ENCODE results near the gene SLC25A40.
A peak's percentile ranks its signal among the peaks of the same experiment; 100 is the strongest.
"Not testable (repeated sequence)": the region's sequence is repeated elsewhere in the genome, so short reads cannot be mapped to it uniquely, and the experiment has no call there.

The SLC25A40 gene, protein sequence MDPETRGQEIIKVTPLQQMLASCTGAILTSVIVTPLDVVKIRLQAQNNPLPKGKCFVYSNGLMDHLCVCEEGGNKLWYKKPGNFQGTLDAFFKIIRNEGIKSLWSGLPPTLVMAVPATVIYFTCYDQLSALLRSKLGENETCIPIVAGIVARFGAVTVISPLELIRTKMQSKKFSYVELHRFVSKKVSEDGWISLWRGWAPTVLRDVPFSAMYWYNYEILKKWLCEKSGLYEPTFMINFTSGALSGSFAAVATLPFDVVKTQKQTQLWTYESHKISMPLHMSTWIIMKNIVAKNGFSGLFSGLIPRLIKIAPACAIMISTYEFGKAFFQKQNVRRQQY

DNA sequence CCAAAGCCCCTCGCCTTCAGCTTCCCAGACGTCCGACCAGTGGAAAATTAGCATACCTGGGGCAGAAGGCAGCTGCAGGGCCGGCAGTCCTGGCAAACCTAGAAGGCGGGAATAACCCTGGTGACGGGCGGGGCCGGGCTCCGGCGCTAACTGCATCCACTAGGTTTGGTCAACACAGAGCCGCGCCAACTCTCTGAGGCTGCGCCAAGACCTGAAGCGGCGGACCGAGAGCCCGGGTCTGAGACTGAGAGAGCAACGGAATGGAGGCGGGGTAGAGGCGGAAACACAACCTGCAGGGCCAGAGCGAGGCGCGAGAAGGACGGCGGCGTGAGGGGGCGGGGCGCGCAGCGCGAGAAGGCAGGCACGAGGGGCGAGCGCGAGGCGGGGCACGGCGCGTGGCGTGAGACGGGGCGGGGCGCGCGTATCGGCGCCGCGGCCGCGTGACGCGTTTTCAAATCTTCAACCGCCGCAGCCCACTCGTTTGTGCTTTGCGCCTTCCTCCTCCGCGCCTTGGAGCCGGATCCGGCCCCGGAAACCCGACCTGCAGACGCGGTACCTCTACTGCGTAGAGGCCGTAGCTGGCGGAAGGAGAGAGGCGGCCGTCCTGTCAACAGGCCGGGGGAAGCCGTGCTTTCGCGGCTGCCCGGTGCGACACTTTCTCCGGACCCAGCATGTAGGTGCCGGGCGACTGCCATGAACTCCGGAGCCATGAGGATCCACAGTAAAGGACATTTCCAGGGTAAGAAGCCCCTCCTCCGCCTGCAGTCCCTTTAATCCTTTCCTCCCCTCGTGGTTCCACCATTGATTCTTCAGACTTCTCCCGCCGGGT is at the start of gene SLC25A40, which contains the start of gene DBF4:
Gene SLC25A40, minus strand, starts transcription at position 321 of the 829 bp plus-strand sequence. CDS start 17,633 bp downstream, outside the sequence.
Gene DBF4, plus strand, starts transcription at position 454 of the 829 bp plus-strand sequence. Its CDS starts 240 bp downstream, at position 694.
- peak; percentile 92 to 97 for DNase-seq

DNA sequence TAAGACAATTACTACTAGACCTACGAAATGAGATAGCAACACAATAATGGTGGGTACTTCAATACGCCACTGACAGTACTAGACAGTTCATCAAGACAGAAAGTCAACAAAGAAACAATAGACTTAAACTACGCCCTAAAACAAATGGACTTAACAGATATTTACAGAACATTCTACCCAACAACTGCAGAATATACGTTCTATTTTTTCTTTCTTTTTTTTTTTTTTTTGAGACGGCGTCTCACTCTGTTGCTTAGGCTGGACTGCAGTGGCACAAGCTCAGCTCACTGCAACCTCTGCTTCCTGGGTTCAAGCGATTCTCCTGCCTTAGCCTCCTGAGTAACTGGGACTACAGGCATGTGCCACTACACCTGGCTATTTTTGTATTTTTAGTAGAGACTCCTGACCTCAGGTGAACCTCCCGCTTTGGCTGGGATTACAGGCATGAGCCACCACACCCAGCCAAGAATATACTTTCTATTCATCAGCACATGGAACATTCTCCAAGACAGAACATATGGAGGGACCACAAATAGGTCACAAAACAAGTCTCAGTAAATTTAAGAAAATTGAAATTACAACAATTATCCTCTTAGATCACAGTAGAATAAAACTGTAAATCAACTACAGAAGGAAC is 46.7 kb upstream of the SLC25A40 start:
- not testable (repeated sequence) for DNase-seq

DNA sequence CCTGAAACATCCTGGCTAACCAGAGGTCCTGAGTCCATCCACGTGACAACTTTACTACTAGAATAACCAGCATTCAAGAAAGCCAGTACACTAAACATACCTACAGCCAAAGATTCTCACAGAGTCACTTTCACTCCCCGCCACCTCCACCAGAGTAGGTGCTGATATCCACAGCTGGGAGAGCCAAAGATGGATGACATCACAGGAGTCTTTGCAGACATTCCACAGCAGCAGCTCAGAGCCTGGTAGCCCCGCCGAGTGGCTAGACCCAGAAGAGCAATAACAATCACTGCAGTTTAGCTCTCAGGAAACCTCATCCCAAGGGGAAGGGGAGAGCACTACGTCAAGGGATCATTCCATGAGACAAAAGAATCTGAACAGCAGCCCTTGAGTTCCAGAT is 44.4 kb upstream of the SLC25A40 start:
- DNase-seq, result no peak

DNA sequence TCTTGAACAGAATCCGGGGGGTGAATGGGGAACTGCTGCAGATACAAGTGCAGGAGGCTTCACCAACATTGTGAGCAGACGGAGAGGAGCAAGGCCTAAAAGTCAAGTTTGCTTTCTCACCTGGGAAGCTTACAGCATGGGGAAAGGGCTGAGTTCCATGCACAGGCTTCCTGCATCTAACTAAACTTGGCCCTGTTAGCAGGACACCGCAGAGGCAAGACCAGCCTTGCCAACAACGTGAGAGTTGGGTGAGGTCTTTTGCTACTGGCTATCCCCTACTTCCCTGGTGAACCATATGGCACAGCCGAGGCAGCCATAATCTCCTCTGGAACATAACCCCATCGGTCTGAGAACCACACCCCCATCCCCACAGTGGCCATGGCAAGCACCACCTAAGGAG is 43.7 kb upstream of the SLC25A40 start:
- no peak for DNase-seq

DNA sequence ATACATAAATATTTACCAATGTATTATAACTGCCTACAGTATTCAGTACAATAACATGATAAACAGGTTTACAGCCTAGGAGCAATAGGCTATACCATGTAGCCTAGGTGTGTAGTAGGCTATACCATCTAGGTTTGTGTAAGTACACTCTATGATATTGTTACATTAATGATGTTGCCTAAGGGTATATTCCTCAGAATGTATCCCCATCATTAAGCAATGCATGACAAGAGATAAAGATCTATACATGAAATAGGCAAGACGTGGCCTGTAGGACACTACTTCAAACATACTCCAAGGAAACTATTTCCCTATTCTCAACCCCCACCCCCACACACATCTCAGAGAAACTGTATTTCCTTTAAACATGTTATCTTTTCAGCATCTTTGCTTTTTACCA is 42.6 kb upstream of the SLC25A40 start:
- DNase-seq, result no peak

DNA sequence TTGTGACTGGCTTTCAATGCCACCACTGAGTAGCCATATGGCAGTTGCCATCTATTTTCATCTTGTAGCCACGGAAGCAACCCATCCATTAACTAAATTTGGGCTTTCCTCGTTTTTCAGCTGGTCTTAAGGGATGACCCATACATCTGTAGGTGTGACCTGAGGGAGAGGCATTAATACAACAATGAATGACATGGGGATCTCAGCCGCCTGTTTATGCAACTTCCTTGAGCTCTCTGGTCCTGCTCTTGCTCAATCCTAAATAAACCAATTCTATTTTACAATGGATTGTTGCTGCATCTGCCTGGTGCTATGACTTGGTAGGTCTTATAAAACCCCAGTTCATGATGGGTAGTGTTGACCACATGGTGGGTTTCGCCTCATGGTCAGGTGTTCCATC is 36.0 kb upstream of the SLC25A40 start:
- DNase-seq, result no peak

DNA sequence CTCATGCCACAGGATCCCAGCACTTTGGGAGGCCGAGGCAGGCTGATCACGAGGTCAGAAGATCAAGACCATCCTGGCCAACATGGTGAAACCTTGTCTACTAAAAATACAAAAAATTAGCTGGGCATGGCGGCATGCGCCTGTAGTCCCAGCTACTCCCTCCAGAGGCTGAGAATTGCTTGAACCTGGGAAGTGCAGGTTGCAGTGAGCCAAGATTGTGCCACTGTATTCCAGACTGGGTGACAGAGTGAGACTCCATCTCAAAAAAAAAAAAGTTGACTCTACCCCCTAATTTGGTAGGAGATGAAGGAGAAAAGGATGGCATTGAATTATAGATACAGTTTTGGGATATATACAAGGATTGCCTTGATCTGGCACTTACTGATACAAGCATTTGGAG is 32.7 kb upstream of the SLC25A40 start:
- DNase-seq, result not testable (repeated sequence)

DNA sequence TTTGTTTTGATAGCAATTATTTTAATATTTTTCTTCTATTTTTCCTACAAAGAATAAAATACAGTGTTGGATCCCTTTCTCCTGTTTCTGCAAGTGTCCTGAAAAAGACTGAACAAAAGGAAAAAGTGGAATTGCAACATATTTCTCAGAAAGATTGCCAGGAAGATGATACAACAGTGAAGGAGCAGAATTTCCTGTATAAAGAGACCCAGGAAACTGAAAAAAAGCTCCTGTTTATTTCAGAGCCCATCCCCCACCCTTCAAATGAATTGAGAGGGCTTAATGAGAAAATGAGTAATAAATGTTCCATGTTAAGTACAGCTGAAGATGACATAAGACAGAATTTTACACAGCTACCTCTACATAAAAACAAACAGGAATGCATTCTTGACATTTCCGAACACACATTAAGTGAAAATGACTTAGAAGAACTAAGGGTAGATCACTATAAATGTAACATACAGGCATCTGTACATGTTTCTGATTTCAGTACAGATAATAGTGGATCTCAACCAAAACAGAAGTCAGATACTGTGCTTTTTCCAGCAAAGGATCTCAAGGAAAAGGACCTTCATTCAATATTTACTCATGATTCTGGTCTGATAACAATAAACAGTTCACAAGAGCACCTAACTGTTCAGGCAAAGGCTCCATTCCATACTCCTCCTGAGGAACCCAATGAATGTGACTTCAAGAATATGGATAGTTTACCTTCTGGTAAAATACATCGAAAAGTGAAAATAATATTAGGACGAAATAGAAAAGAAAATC is 31.2 kb upstream of the SLC25A40 start:
- not testable (repeated sequence) for DNase-seq

DNA sequence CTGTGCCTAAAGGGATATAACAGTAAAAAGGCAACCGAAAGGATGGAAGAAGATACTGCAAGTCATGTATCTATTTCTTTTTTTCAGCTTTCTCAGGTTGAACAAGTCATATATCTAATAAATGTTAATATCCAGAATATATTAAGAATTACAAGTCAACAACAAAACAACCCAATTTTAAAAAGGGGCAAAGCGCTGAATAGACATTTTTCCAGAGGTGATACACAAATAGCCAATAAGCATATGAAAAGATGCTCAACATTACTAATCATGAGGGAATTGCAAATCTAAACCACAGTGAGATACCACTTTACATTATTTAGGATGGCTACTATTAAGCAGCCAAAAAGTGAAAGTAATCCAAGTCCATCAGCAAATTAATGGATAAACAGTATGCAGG is 23.1 kb upstream of the SLC25A40 start:
- DNase-seq, result no peak

DNA sequence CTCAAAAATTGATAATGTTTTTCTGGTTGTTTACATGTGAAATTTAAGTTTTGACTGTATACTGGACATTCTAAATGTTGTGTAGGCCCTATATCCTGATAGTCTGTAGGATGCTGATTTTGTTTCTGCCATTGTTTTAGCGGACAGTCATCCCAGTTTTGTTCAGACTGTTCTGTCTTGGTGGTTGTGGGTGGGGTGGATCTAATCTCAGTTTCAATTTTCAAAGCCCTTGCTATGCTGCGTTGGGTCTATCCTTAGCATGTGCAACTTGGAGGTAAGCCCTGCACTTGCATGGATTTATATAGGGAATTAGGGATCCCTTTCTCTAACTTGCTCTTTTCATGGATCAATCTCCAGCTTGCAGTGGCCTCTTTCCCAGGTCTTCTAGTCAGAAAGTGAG is 19.2 kb upstream of the SLC25A40 start:
- DNase-seq, result no peak

DNA sequence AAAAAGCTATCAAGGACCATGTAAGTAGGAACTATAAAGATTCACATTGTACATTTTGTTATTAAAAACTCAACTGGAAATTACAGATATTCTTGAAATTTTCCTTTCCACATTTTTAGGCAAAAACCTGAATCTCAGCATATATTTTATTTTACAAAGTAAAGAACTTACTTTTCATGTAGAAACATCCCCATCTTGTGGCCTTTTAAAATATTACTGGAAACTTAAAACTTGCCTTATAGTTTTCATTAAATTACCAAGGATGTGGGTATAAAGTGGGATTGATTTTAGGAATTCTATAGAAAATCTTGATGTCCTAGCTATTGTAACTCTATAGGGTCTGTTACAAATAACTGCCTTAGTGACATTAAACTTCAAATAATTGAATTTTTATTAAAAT is 10.7 kb upstream of the SLC25A40 start:
- no peak for DNase-seq

DNA sequence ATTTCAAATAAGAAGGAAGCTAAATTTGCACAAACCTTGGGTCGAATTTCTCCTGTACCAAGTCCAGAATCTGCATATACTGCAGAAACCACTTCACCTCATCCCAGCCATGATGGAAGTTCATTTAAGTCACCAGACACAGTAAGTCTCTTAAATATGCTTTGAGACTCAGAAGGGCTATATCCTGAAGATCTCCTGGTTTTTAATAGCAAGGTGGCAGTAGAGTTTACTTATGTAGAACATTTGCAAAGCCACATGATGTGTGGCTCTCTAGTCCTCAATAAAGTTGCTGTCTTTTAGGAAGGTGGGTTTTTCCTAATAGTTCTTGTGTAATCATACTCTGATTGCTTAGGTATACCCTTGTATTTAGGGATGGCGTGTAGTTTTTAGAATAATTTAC is 8.9 kb upstream of the SLC25A40 start:
- no peak for DNase-seq

DNA sequence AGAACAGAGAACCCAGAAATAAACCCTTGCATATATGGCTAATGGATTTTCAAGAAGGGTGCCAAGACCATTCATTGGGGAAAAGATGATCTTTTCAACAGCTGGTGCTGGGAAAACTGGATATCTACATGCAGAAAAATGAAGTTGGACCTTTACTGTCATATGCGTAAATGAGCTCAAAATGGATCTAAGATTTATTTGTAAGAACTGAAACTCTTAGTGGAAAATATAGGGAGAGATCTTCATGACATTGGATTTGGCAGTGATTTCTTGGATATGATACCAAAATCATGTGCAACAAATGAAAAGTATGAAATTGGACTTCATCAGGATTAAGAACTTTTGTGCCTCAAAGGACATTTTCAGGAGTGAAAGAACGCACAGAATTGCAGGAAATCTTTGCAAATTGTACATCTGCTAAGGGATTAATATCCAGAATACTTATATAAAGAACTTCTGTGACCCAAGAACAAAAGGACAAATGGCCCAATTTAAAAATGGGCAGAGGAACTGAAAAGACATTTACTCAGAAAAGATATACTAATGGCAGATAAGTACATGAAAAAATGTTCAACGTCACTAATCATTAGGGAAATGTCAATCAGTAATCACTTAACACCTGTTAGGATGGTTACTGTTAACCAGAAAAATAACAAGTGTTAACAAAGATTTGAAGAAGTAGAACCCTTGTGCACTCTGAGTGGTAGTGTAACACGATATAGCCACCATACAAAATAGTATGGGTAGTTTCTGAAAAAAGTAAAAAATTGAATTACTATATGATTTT is 6.2 kb upstream of the SLC25A40 start:
- DNase-seq, result no peak

DNA sequence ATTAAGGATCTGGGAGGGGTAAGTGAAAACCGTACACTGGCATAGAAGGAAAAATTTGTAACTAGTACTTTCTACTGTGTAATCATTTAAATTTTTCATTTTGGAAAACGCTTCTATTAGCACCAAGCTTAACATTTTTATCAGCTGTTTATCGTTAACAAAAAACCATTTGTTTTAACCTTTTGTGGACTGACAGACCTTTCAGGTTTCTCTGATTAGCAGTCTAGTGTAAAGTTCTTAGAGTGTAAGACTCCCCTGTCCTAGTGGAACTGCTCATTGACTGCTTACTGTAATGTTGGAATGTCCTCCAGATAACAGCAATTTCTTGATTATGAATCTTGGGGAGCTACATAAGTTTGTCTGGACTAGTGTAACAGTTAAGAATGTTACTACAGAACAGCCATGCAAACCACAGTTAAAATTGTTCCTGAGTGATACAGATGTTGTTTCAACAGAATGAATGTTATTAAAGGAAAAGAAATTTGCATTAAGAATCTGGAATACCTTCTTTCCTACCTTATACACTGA is 2.1 kb upstream of the SLC25A40 start:
- no peak for DNase-seq

DNA sequence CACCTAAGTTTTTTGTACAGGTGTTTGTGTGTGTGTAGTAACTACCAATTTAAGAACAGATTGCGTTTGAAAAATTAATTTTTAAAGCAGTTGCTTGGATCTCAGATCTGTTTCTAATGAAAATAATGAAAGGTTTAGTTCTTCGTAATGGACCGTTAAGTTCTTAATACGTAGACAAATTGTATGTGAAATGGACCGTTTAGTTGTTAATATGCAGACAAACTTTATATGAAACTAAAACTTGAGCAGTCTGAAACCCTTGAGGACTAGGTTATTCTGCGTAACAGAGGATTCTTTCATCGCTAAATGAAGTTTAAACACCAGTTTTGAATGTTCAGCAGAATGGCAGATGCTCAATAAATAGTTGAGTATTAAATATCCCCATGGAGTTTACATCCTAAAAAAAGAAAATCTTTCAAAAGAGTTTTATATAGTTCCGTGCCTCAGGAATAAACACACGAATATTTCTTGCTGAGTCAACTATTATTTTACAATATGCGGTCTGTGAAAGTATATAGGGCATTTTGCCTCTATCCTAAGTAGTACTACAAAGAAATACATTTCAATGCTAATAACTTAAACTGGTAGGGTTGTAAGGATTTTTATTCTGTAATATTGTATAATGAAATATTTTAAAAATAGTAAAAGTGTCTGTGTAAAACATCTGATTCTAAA is 1.3 kb upstream of the SLC25A40 start:
- no peak for DNase-seq

DNA sequence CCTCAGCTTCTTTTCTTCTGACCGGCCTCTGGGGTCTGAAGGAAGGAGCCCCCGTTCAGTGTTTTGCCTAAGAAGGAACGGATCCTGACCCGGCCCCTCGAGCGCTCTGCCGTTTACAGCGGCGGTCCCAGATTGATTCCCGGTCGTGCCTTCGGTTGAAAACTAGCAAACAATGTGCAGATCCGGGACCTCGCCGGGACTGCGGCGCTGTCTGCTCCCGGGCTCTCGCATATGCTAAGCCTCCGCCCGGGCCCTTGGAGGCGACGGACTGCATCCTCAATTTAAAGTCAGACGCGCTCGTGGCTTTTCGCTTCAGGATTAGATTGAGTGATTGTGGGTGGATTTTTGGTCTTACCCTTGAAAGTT is 692 bp upstream of the SLC25A40 start:
- peak in 1 of 2 experiments; percentile 44 for DNase-seq

DNA sequence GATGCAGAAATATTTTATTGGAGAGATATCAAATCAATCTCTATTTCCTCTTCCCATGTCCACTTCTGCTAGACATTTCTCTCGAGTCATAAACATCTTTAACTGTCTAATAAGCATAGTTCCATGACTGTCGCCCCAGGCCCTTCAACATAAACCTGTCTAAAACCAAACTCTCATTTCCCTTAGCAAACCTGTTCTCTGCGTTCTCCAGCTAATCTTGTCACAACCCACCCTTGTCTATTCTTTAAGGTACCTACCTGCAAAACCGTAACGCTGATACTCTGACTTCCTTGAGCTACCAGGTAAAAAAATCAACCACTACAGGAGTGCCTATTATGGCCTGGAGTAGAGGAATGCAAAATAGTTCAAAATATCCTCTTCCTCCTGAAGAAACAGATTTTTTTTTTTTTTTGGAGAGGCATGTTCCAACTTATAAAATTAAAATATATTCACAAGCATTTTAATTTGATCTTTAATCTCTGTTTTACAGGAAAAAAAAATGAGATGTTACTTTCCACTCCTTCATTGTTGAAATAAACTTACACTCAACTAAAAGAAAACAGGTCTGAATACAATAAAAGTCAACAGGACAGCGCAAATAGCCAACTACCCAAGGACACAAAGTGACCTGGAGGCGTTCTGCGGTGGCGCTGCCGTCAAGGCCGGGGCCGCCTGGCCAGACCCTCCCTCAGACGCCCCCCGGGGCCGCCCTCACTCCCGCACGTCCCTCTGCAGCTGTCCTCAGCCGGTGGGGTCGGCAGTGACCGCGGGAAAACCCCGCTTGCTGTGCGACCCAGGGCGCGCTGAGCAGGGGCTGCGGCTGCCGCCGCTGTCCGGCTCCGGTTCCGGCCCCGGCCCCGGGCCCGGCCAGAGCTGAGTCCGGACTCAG is 765 bp downstream of the SLC25A40 start:
- no peak for DNase-seq

DNA sequence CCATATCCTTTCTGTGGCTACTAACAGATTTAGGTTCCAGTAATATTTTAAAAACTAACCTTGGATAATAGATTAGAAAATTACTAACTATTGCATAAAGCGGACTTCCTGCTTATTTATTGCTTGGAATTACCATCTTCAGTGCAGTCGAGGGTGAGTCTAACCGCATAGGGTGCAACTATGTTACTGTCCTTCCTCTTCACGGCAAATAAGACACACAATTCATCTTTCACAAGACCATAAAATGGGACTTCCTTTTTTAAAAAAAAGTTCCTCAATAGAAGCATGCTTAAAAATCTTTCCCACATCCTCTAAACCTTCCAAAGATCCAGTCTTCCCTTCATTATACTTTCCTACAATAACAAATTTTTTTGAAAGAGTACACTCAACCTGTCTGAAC is 2.1 kb downstream of the SLC25A40 start:
- no peak for DNase-seq

DNA sequence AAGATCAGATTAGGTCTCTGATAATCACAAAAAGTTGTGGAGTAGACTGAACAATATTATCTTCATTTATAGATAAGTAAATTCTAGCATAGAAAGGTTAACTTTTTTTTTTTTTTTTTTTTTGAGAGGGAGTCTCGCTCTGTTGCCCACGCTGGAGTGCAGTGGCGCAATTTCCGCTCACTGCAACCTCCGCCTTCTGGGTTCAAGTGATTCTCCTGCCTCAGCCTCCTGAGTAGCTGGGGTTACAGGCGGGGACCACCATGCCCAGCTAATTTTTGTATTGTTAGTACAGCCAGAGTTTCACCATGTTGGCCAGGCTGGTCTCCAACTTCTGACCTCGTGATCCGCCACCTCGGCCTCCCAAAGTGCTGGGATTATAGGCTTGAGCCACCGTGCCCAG is 2.8 kb downstream of the SLC25A40 start:
- not testable (repeated sequence) for DNase-seq

DNA sequence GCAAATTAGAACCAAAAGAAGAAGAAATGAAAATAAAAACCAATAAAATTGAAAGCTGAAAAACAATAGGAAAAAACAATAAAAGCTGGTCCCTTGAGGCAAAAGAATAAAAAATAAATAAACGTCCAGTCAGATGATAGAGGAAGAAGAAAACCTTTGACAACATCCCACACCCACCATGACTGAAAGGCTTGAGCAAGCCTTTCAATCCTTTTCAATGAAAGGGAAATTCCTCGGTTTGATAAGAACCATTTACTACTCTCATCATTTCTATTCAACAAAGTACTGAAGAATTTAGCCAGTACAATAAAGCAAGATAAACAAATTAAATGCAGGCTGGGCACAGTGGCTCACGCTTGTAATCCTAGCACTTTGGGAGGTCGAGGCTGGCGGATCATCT is 3.8 kb downstream of the SLC25A40 start:
- DNase-seq, result no peak

Measured in NCI-H187 (cell line).